Measurements from ENCODE around the gene EFNA4. TPM values are rescaled to one million over a fixed set of nuclear protein-coding genes. Genes with fewer than 3 reads are reported as not detected.

EFNA4 gene
- total RNA-seq, 2 experiments from 2014 or later = 3.3 to 4.5 TPM

GRCh38 chr1:155022136-155022926 is 41.2 kb upstream of the EFNA4 start:
- CTCF ChIA-PET = interaction anchor here (1.0 to 1.9 kb wide), 5 partner anchors 22 to 32 kb away, joined by 3 to 5 read pairs (median 3); partner anchors contain the start of gene LENEP
- no peak overlapping the region for H3K4me3 Mint-ChIP-seq
- H3K9me3 Mint-ChIP-seq = no peaks in the 10 kb centered on the region
- no peaks in the 10 kb centered on the region for H3K27me3 Mint-ChIP-seq (ENCODE audit: low read depth)
- peaks cover 4% of the 10 kb centered on the region for H3K36me3 Mint-ChIP-seq (ENCODE audit: low read depth)
- no peak for DNase-seq
- peaks cover 25% of the 10 kb centered on the region for H3K4me1 Mint-ChIP-seq (ENCODE audit: low read depth)
- intact Hi-C loops (cut with micrococcal nuclease) = no loop called here
- no peak overlapping the region for H3K27ac Mint-ChIP-seq

GRCh38 chr1:155022927-155023236 is 40.7 kb upstream of the EFNA4 start:
- DNase-seq = no peak
- peaks cover 4% of the 10 kb centered on the region for H3K36me3 Mint-ChIP-seq (ENCODE audit: low read depth)
- H3K9me3 Mint-ChIP-seq = no peaks in the 10 kb centered on the region
- peaks cover 21% of the 10 kb centered on the region for H3K4me1 Mint-ChIP-seq (ENCODE audit: low read depth)
- H3K4me3 Mint-ChIP-seq = no peak overlapping the region
- H3K27ac Mint-ChIP-seq = no peak overlapping the region
- intact Hi-C loops (cut with micrococcal nuclease) = no loop called here
- CTCF ChIA-PET = interaction anchor here (1.0 to 1.9 kb wide), 5 partner anchors 21 to 32 kb away, joined by 3 to 5 read pairs (median 3); partner anchors contain the start of gene LENEP
- H3K27me3 Mint-ChIP-seq (ENCODE audit: low read depth) = no peaks in the 10 kb centered on the region

- intact Hi-C loops (cut with micrococcal nuclease) = no loop called here
- CTCF ChIA-PET = interaction anchor here (0.7 to 1.9 kb wide), 4 partner anchors 20 to 49 kb away, joined by 3 to 5 read pairs (median 3); partner anchors contain the start of gene CKS1B
- Mint-ChIP-seq H3K27ac (no peak overlapping the region), H3K4me1 (ENCODE audit: low read depth) (peaks cover 15% of the 10 kb centered on the region), H3K27me3 (ENCODE audit: low read depth) (no peaks in the 10 kb centered on the region), H3K36me3 (ENCODE audit: low read depth) (peaks cover 4% of the 10 kb centered on the region), H3K4me3 (no peak overlapping the region), H3K9me3 (no peaks in the 10 kb centered on the region)
- no peak for DNase-seq
Measured at GRCh38 chr1:155023627-155024026, 39.9 kb upstream of the EFNA4 start.

- no peak overlapping the region for H3K4me3 Mint-ChIP-seq
- no peaks in the 10 kb centered on the region for H3K9me3 Mint-ChIP-seq
- peaks cover 8% of the 10 kb centered on the region for H3K4me1 Mint-ChIP-seq (ENCODE audit: low read depth)
- no peak for DNase-seq
- peaks cover 3% of the 10 kb centered on the region for H3K36me3 Mint-ChIP-seq (ENCODE audit: low read depth)
- CTCF ChIA-PET = no interaction called here
- intact Hi-C loops (cut with micrococcal nuclease) = no loop called here
- H3K27ac Mint-ChIP-seq = no peak overlapping the region
- H3K27me3 Mint-ChIP-seq (ENCODE audit: low read depth) = no peaks in the 10 kb centered on the region
Measured at GRCh38 chr1:155024315-155024714, 39.2 kb upstream of the EFNA4 start.

GRCh38 chr1:155026154-155026553 is 37.4 kb upstream of the EFNA4 start:
- H3K27ac Mint-ChIP-seq = no peak overlapping the region
- intact Hi-C loops (cut with micrococcal nuclease) = no loop called here
- no peaks in the 10 kb centered on the region for H3K9me3 Mint-ChIP-seq
- no peaks in the 10 kb centered on the region for H3K4me1 Mint-ChIP-seq (ENCODE audit: low read depth)
- H3K36me3 Mint-ChIP-seq (ENCODE audit: low read depth) = no peaks in the 10 kb centered on the region
- CTCF ChIA-PET = interaction anchor here (0.7 to 1.2 kb wide), 2 partner anchors 35 to 637 kb away, joined by 3 to 5 read pairs; no protein-coding TSS in a partner anchor
- H3K4me3 Mint-ChIP-seq = no peak overlapping the region
- DNase-seq = no peak
- no peaks in the 10 kb centered on the region for H3K27me3 Mint-ChIP-seq (ENCODE audit: low read depth)

GRCh38 chr1:155026588-155026987 is 37.0 kb upstream of the EFNA4 start:
- no peak overlapping the region for H3K27ac Mint-ChIP-seq
- H3K4me3 Mint-ChIP-seq = no peak overlapping the region
- H3K27me3 Mint-ChIP-seq (ENCODE audit: low read depth) = no peaks in the 10 kb centered on the region
- CTCF ChIA-PET = interaction anchor here (1.2 kb wide), 1 partner anchor 34 kb away, joined by 5 read pairs; no protein-coding TSS in a partner anchor
- intact Hi-C loops (cut with micrococcal nuclease) = no loop called here
- no peak for DNase-seq
- H3K36me3 Mint-ChIP-seq (ENCODE audit: low read depth) = no peaks in the 10 kb centered on the region
- H3K9me3 Mint-ChIP-seq = no peaks in the 10 kb centered on the region
- no peaks in the 10 kb centered on the region for H3K4me1 Mint-ChIP-seq (ENCODE audit: low read depth)

- H3K4me3 Mint-ChIP-seq = no peak overlapping the region
- H3K4me1 Mint-ChIP-seq (ENCODE audit: low read depth) = no peaks in the 10 kb centered on the region
- H3K27me3 Mint-ChIP-seq (ENCODE audit: low read depth) = no peaks in the 10 kb centered on the region
- CTCF ChIA-PET = interaction anchor here (1.5 kb wide), 1 partner anchor 21 kb away, joined by 3 read pairs; the partner anchor contains the start of gene ADAM15
- no peaks in the 10 kb centered on the region for H3K9me3 Mint-ChIP-seq
- DNase-seq = no peak
- intact Hi-C loops (cut with micrococcal nuclease) = no loop called here
- H3K36me3 Mint-ChIP-seq (ENCODE audit: low read depth) = no peaks in the 10 kb centered on the region
- H3K27ac Mint-ChIP-seq = no peak overlapping the region
Measured at GRCh38 chr1:155029513-155030242, 33.9 kb upstream of the EFNA4 start.

GRCh38 chr1:155030243-155030795 is 33.2 kb upstream of the EFNA4 start:
- no peaks in the 10 kb centered on the region for H3K27me3 Mint-ChIP-seq (ENCODE audit: low read depth)

GRCh38 chr1:155030899-155031298 is 32.6 kb upstream of the EFNA4 start:
- no peaks in the 10 kb centered on the region for H3K4me1 Mint-ChIP-seq (ENCODE audit: low read depth)
- CTCF ChIA-PET = interaction anchor here (0.6 kb wide), 1 partner anchor 14 kb away, joined by 3 read pairs; no protein-coding TSS in a partner anchor
- H3K27me3 Mint-ChIP-seq (ENCODE audit: low read depth) = no peaks in the 10 kb centered on the region
- H3K36me3 Mint-ChIP-seq (ENCODE audit: low read depth) = no peaks in the 10 kb centered on the region
- H3K9me3 Mint-ChIP-seq = no peaks in the 10 kb centered on the region
- no peak overlapping the region for H3K27ac Mint-ChIP-seq
- no peak overlapping the region for H3K4me3 Mint-ChIP-seq
- intact Hi-C loops (cut with micrococcal nuclease) = no loop called here
- DNase-seq = no peak

More at GRCh38 chr1:155030243-155030795, 33.2 kb upstream of the EFNA4 start:
- Mint-ChIP-seq H3K36me3 (ENCODE audit: low read depth) (no peaks in the 10 kb centered on the region), H3K4me3 (no peak overlapping the region), H3K9me3 (no peaks in the 10 kb centered on the region), H3K4me1 (ENCODE audit: low read depth) (no peaks in the 10 kb centered on the region), H3K27ac (no peak overlapping the region)
- no peak for DNase-seq
- intact Hi-C loops (cut with micrococcal nuclease) = no loop called here
- CTCF ChIA-PET = no interaction called here

- CTCF ChIA-PET = interaction anchor here (1.8 kb wide), 1 partner anchor 29 kb away, joined by 5 read pairs; no protein-coding TSS in a partner anchor
- Mint-ChIP-seq H3K4me3 (no peak overlapping the region), H3K9me3 (no peaks in the 10 kb centered on the region), H3K36me3 (ENCODE audit: low read depth) (no peaks in the 10 kb centered on the region), H3K27me3 (ENCODE audit: low read depth) (no peaks in the 10 kb centered on the region), H3K4me1 (ENCODE audit: low read depth) (no peaks in the 10 kb centered on the region), H3K27ac (no peak overlapping the region)
- no peak for DNase-seq
- intact Hi-C loops (cut with micrococcal nuclease) = no loop called here
Measured at GRCh38 chr1:155032886-155033285, 30.7 kb upstream of the EFNA4 start.

GRCh38 chr1:155033524-155033923 is 30.0 kb upstream of the EFNA4 start, which contains the start of the genes DCST1 and DCST2:
TSS of gene DCST1 (plus strand) at chr1:155033824. CDS start at chr1:155034037, 213 bp downstream.
TSS of gene DCST2 (minus strand) at chr1:155033781. CDS start at chr1:155033701, 80 bp downstream.
- Mint-ChIP-seq H3K27ac (no peak within 1 kb of the TSS), H3K4me3 (no peak within 1 kb of the TSS), H3K4me1 (ENCODE audit: low read depth) (no peaks in the 10 kb centered on the region), H3K27me3 (ENCODE audit: low read depth) (no peaks in the 10 kb centered on the region), H3K36me3 (ENCODE audit: low read depth) (no peaks in the 10 kb centered on the region), H3K9me3 (no peaks in the 10 kb centered on the region)
- CTCF ChIA-PET = interaction anchor here (1.8 kb wide), 1 partner anchor 28 kb away, joined by 5 read pairs; no protein-coding TSS in a partner anchor
- DNase-seq = no peak
- intact Hi-C loops (cut with micrococcal nuclease) = no loop called here
